Mesodermal cell (in vitro differentiated cells): ENCODE measurements around the gene CISH. TPM values are rescaled to one million over a fixed set of nuclear protein-coding genes. Genes with fewer than 3 reads are reported as not detected.
A peak's percentile ranks its signal among the peaks of the same experiment; 100 is the strongest.

Experiments
- H3K27ac ChIP-seq: 2 replicates; pipeline ENCODE4 v1.7.0; 2013; ENCODE audit warnings: mild to moderate bottlenecking, low read depth, low read length, moderate library complexity; ENCODE audit not compliant: severe bottlenecking
- H3K36me3 ChIP-seq: 2 replicates; pipeline ENCODE4 v1.7.1; 2013; ENCODE audit warnings: mild to moderate bottlenecking, low read length, moderate library complexity; ENCODE audit not compliant: control insufficient read depth, insufficient read depth
- H3K4me1 ChIP-seq: one replicate; pipeline ENCODE4 v1.7.1; 2013; ENCODE audit warnings: mild to moderate bottlenecking, low read length; ENCODE audit not compliant: insufficient read depth, control insufficient read depth, poor library complexity, severe bottlenecking
- H3K4me3 ChIP-seq: 2 replicates; pipeline ENCODE4 v1.7.0; 2013; ENCODE audit warnings: low read length, control low read depth, mild to moderate bottlenecking; ENCODE audit not compliant: insufficient read depth, poor library complexity, severe bottlenecking; ENCODE audit errors: extremely low read depth
- H3K9me3 ChIP-seq: 2 replicates; pipeline ENCODE4 v1.7.1; 2013; ENCODE audit warnings: mild to moderate bottlenecking, low read length, moderate library complexity; ENCODE audit not compliant: control insufficient read depth
- WGBS, 2 experiments: methylation state at CpG; one replicate each; pipeline ENCODE4 v1.1.5; 2013; ENCODE audit warnings: missing lambda C conversion rate in 2 of 2; ENCODE audit not compliant: insufficient coverage in 2 of 2; 5-methylcytosine and 5-hydroxymethylcytosine counted together
- polyA plus RNA-seq, 2 experiments: library from polyadenylated mRNA; stranded (reverse); fragments of 50-300 nt; gene quantifications; one replicate each; pipeline ENCODE4 v1.2.3, GENCODE V29; 2013

The CISH gene, protein sequence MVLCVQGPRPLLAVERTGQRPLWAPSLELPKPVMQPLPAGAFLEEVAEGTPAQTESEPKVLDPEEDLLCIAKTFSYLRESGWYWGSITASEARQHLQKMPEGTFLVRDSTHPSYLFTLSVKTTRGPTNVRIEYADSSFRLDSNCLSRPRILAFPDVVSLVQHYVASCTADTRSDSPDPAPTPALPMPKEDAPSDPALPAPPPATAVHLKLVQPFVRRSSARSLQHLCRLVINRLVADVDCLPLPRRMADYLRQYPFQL
- 4.3 TPM for polyA plus RNA-seq (2013, experiment 1 of 2)
- 3.9 TPM for polyA plus RNA-seq (2013, experiment 2 of 2)

- Histone ChIP-seq H3K36me3 (peaks cover 3% of the 10 kb centered on the region), H3K9me3 (no peaks in the 10 kb centered on the region), H3K4me3 (peak within 1 kb of the TSS; percentile 54), H3K4me1 (peaks cover 21% of the 10 kb centered on the region), H3K27ac (peak within 1 kb of the TSS; percentile 93)
- WGBS, 2 experiments: 1% methylated on average over 66 to 71 of the region's 75 CpGs
These were observed at the start of gene CISH for GRCh38 chr3:50611464-50612233. TSS of gene CISH (minus strand) at chr3:50611774. CDS start at chr3:50611650, 124 bp downstream.

GRCh38 chr3:50660386-50660785, 48.8 kb upstream of the CISH start:
- H3K36me3 ChIP-seq: no peaks in the 10 kb centered on the region
- no peaks in the 10 kb centered on the region for H3K9me3 ChIP-seq
- peaks cover 1% of the 10 kb centered on the region for H3K4me1 ChIP-seq
- H3K27ac ChIP-seq: no peak overlapping the region
- 91% methylated on average over 9 to 10 of the region's 10 CpGs for WGBS, 2 experiments
- H3K4me3 ChIP-seq: no peak overlapping the region

DNA sequence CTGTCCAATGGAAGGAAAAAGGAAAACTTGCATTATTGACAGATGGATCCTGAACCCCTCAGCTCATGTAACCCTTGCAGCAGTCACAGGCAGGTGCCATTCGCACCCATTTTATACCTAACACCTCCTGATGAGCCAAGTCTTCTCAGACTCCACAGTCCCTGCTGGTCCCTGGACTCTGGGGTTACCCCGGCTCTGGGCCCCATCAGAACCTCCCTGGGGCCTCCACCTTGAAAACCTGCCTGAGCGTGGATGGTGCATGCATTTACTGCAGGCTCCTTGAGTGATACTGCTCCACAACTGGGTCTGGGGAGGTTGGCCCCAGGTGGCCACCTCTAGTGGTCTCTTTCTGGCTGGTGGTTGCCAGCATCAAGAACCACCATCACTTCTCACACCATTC, 47.3 kb upstream of the CISH start:
- Histone ChIP-seq H3K9me3 (no peaks in the 10 kb centered on the region), H3K4me3 (no peak overlapping the region), H3K4me1 (no peaks in the 10 kb centered on the region), H3K27ac (no peak overlapping the region), H3K36me3 (no peaks in the 10 kb centered on the region)
- 87 to 97% methylated on average over 3 of the region's 3 CpGs for WGBS, 2 experiments

- Histone ChIP-seq H3K27ac (no peak overlapping the region), H3K4me1 (no peaks in the 10 kb centered on the region), H3K9me3 (no peaks in the 10 kb centered on the region), H3K4me3 (no peak overlapping the region), H3K36me3 (no peaks in the 10 kb centered on the region)
- 93 to 98% methylated on average over 6 of the region's 6 CpGs for WGBS, 2 experiments
These were observed 46.8 kb upstream of the CISH start for GRCh38 chr3:50658416-50658815.

DNA sequence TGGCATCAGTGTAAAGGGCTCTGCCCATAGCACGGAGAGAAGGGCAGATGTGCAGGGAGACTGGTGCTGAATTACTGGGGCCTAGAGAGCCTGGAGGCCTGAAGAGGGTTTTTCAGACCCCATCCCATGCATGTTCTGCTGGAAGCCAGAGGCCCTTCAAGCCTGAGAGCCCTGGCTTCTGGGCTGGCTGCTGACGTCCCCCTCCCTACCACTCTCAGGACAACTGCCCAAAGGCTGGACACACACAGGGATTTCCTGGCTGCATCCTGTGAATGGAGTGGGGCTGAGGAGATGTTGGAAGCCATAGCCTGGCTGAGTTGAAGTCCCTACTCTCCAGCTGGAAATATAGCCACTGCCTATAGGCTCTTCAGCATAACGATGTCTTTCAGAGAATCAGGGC, 46.2 kb upstream of the CISH start:
- 82 to 90% methylated on average over 1 to 2 of the region's 3 CpGs for WGBS, 2 experiments
- Histone ChIP-seq H3K36me3 (no peaks in the 10 kb centered on the region), H3K4me3 (no peak overlapping the region), H3K27ac (no peak overlapping the region), H3K4me1 (no peaks in the 10 kb centered on the region), H3K9me3 (no peaks in the 10 kb centered on the region)

DNA sequence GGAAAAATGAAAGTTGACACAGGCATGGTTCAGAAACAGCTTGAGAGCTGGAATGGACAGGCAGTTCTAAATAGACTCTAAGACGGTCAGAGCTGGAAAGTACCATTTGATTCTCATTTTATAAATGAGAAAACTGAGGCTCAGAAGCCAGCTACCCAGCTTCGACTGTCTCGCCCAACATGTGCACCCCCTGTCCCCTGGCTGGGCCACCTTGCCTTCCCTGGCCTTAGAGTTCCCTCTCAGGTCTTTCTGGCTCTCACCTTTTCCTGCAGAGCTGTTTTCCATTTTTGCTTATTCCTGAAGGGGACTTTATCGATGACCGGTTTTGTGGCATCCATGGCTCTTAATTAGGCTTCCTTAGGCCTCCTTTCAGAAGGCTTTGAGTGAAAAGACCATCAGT, 45.8 kb upstream of the CISH start:
- Histone ChIP-seq H3K4me1 (no peaks in the 10 kb centered on the region), H3K36me3 (no peaks in the 10 kb centered on the region), H3K9me3 (no peaks in the 10 kb centered on the region), H3K4me3 (no peak overlapping the region), H3K27ac (no peak overlapping the region)
- 93 to 98% methylated on average over 5 of the region's 5 CpGs for WGBS, 2 experiments

DNA sequence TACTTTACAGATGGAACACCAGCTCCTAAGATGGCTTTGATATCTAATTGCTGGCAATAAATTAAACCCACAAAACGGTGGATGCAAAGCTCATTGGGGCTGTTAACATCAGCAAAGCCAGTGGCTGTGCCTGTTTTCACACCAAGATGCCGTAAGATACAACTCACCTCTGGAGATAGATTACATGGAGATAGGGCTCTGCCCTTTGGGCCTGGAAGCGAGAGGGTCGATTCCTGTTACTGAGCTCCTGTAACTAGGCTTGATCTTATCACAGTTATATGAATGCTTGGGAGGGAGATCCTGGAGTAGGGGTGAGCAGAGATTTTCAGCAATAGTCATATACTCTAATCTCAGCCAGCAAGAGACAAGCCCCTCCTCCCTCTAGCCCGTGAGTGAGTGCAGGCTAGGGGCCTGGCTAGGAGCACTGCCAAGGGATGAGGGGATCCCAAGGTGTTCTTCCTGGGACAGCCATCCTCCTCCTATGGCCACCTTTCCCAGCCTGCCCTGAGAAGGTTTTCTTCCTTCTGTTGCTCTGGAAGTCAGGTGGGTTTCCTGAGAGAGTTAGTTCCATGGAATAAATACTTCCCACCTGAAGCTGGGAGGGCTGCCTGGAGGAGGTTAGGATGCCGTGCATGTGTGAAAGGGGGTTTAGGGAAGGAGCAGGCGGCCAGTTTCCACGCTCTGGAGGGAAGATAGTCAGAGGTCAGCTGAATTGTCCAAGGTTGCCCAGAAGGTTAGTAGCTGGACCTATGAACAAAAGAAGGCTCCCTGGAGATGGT, 45.0 kb upstream of the CISH start:
- Histone ChIP-seq H3K4me3 (no peak overlapping the region), H3K27ac (no peak overlapping the region), H3K9me3 (no peaks in the 10 kb centered on the region), H3K4me1 (no peaks in the 10 kb centered on the region), H3K36me3 (no peaks in the 10 kb centered on the region)
- 87 to 94% methylated on average over 4 to 8 of the region's 8 CpGs for WGBS, 2 experiments

DNA sequence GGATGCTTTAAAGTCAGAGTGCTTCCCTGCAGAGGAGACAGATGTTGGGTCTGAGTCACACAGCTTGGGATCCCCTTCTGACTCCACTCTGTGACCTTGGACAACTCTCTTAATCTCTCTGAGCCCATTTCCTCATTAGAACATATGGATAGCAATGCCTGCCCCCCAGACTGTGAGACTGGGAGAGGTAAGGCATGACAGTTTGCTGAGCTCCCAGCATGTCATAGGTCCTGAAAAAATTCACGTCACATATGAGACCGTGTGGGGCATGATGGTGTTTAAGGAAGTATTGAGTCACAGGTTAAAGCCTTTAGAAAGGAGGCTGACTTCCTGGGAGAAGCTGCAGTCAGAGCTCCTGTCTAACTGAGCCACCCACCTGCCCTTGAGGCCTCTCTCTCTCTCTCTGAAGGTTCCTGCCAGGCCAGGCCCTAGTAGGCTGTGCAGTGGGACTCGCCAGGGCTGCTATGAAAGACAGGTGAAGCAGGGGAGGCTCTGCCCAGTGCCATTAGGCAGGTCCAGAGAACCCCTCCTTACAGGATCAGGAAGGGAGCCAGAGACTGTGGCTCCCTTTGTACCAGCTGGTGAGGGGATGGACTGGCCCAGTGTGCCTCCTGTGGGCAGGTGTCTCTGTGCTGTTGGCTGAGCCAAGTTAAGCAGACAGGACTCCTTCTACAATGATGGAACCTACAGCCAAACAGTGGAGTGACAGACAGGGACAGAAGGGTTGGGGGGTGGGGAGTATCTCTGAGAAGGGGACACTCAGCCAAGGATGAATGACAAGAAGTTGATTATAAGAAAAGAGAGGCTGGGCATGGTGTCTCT, 43.6 kb upstream of the CISH start:
- 100% methylated on average over 1 of the region's 3 CpGs; no CpG with 5 or more reads in 1 of the 2 experiments for WGBS, 2 experiments
- Histone ChIP-seq H3K4me3 (no peak overlapping the region), H3K27ac (no peak overlapping the region), H3K36me3 (no peaks in the 10 kb centered on the region), H3K9me3 (no peaks in the 10 kb centered on the region), H3K4me1 (no peaks in the 10 kb centered on the region)

DNA sequence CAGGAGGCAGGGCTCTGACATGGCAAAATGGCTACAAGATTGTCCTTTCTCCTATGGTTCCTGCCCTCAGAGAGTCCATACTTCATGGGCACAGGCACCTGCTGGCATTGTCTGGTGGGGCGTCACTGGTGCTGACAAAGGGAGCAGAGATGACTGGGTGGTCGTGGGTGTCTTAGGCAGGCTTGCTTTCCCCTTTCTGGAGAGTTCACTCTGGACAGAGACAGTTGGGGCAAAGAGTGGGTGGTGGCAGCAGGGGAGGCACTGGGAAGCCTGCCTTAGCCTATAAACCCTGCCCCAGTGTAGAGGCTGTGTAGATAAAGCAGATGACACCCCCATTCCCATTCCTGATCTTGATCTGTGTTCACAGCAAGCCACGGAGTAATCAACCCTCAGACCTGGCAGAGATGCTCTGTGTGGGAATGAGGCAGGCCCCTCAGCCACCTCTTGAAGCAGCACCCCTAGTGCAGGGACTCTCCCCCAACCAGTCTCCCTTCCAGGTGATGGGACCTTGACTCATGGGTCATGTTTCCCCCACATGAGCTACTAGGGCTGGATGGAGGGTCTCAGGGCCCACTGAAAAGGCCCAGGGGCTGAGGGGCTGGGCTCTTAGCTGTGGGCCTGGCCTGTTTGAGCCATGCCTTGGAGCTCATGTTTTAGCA, 42.5 kb upstream of the CISH start:
- WGBS, 2 experiments: 82 to 86% methylated on average over 2 of the region's 3 CpGs
- no peak overlapping the region for H3K4me3 ChIP-seq
- H3K9me3 ChIP-seq: no peaks in the 10 kb centered on the region
- H3K4me1 ChIP-seq: peaks cover 5% of the 10 kb centered on the region
- H3K27ac ChIP-seq: no peak overlapping the region
- no peaks in the 10 kb centered on the region for H3K36me3 ChIP-seq

DNA sequence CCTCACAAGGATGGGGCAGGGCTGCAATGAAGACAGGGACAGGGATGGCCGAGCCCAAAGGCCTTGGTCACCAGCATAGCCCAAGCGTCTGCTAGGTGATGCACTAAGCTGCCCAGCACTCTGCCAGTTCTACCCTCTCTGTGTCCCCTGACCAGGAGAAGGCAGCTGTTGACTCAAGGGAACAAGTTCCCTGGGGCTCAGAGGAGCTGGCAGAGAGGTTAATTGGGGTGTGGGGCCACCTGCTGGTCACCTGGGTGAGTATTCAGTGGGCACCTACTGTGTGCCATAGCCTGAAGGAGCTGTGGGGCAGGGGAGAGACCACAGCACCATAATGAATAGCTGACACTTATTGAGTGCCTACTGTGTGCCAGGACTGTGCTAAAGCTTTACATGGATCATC, 41.1 kb upstream of the CISH start:
- Histone ChIP-seq H3K27ac (no peak overlapping the region), H3K36me3 (no peaks in the 10 kb centered on the region), H3K4me3 (no peak overlapping the region), H3K9me3 (no peaks in the 10 kb centered on the region), H3K4me1 (peaks cover 5% of the 10 kb centered on the region)
- WGBS, 2 experiments: 53% methylated on average over 2 of the region's 2 CpGs; no CpG with 5 or more reads in 1 of the 2 experiments
